ENCODE measurements around the gene MT1A. TPM values are rescaled to one million over a fixed set of nuclear protein-coding genes. Genes with fewer than 3 reads are reported as not detected.

The MT1A gene
- total RNA-seq, 1 experiment from 2014 or later: 2.8 TPM

- TF ChIP-seq STAT6 (CRISPR knock-in tag; conservative IDR thresholded peaks at IDR 0.05; ENCODE audit: low read depth) (no peak), ZNF425 (CRISPR knock-in tag; conservative IDR thresholded peaks at IDR 0.05) (no peak)
Measured at GRCh38 chr16:56677474-56677873, 39.0 kb downstream of the MT1A start (continued).

- ChIA-PET CTCF (interaction anchor here (3.5 kb wide), 1 partner anchor 22 kb away, joined by 14 read pairs; no protein-coding TSS in a partner anchor), POLR2A (interaction anchor here (1.0 kb wide), 1 partner anchor 54 kb away, joined by 3 read pairs; no protein-coding TSS in a partner anchor)
- Mint-ChIP-seq H3K27me3 (ENCODE audit: low read depth) (peaks cover 25% of the 10 kb centered on the region), H3K36me3 (peaks cover 12% of the 10 kb centered on the region; the same call in 1 of the 2 replicates), H3K27ac (no peak overlapping the region), H3K4me3 (no peak overlapping the region), H3K9me3 (no peaks in the 10 kb centered on the region), H3K4me1 (peaks cover 63% of the 10 kb centered on the region)
- ATAC-seq (no peak), DNase-seq (ENCODE audit: low spot score) (no peak)
- TF ChIP-seq RELA (CRISPR knock-in tag; IDR thresholded peaks at IDR 0.05; ENCODE audit: borderline replicate concordance): no peak
- TF ChIP-seq ERG (CRISPR knock-in tag; IDR thresholded peaks at IDR 0.05): no peak
- TF ChIP-seq STAT6 (CRISPR knock-in tag; conservative IDR thresholded peaks at IDR 0.05; ENCODE audit: low read depth): no peak
- no peak for TF ChIP-seq TEAD4 (CRISPR knock-in tag; IDR thresholded peaks at IDR 0.05)
- no peak for TF ChIP-seq IRF1 (CRISPR knock-in tag; IDR thresholded peaks at IDR 0.05)
- no peak for TF ChIP-seq EMX1 (CRISPR knock-in tag; IDR thresholded peaks at IDR 0.05)
- no peak for TF ChIP-seq USF2 (CRISPR knock-in tag; IDR thresholded peaks at IDR 0.05)
Measured at GRCh38 chr16:56679078-56679730, 40.7 kb downstream of the MT1A start.

- POLR2A ChIA-PET: interaction anchor here (1.0 kb wide), 1 partner anchor 55 kb away, joined by 3 read pairs; no protein-coding TSS in a partner anchor
- DNase-seq (ENCODE audit: low spot score) (no peak), ATAC-seq (no peak)
- Mint-ChIP-seq H3K4me1 (peaks cover 61% of the 10 kb centered on the region), H3K4me3 (no peak overlapping the region), H3K27ac (no peak overlapping the region), H3K27me3 (ENCODE audit: low read depth) (peaks cover 25% of the 10 kb centered on the region), H3K9me3 (no peaks in the 10 kb centered on the region), H3K36me3 (peaks cover 15% of the 10 kb centered on the region; the same call in 1 of the 2 replicates)
- CTCF ChIA-PET: interaction anchor here (3.5 kb wide), 1 partner anchor 22 kb away, joined by 14 read pairs; no protein-coding TSS in a partner anchor
- no peak for TF ChIP-seq FOXJ3 (CRISPR knock-in tag; IDR thresholded peaks at IDR 0.05; ENCODE audit: borderline replicate concordance)
- no peak for TF ChIP-seq JAZF1 (CRISPR knock-in tag; IDR thresholded peaks at IDR 0.05)
- TF ChIP-seq NFYB (CRISPR knock-in tag; conservative IDR thresholded peaks at IDR 0.05; ENCODE audit: low read depth): no peak
- no peak for TF ChIP-seq RELA (CRISPR knock-in tag; IDR thresholded peaks at IDR 0.05; ENCODE audit: borderline replicate concordance)
- no peak for TF ChIP-seq USF2 (CRISPR knock-in tag; IDR thresholded peaks at IDR 0.05)
- TF ChIP-seq CREB1 (CRISPR knock-in tag; IDR thresholded peaks at IDR 0.05): no peak
- TF ChIP-seq ZBTB21 (CRISPR knock-in tag; IDR thresholded peaks at IDR 0.05; ENCODE audit: borderline replicate concordance): no peak
- no peak for TF ChIP-seq KAT7 (CRISPR knock-in tag; IDR thresholded peaks at IDR 0.05; ENCODE audit: borderline replicate concordance)
- TF ChIP-seq AFF4 (CRISPR knock-in tag; IDR thresholded peaks at IDR 0.05; ENCODE audit: borderline replicate concordance): no peak
Measured at GRCh38 chr16:56679818-56680217, 41.4 kb downstream of the MT1A start.
